Posterior vena cava (tissue), 2 donors: ENCODE data around the gene EP400. TPM values are rescaled to one million over a fixed set of nuclear protein-coding genes. Genes with fewer than 3 reads are reported as not detected.
"Not testable (repeated sequence)": the region's sequence is repeated elsewhere in the genome, so short reads cannot be mapped to it uniquely, and the experiment has no call there.

ENCODE experiments used
- DNase-seq: peaks from one replicate; pipeline ENCODE4 v3.0.0-alpha.2; 2020; ENCODE audit warnings: low spot score
- intact Hi-C, 2 donors: fragments of 100-400 bp; cut with DNase I; formaldehyde crosslinking; loops; one replicate each; pipeline versions ENCODE4 v1.14.1 to v1.14.2; 2022 to 2023
- total RNA-seq, 2 donors: library from RNA; stranded (reverse); fragmentation: NEBNext Ultra II Directional; extraction: Animal tissue kit (Norgen Biotek cat#: 25700); gene quantifications; one replicate each; pipeline ENCODE4 v1.2.1, GENCODE V29; 2021
- donor health status: DM: yes; HTN: yes; CAD: no.
- donor health status: DM: yes; HTN: yes; CAD: no.

EP400 gene
- total RNA-seq, 2 donors from 2014 or later, result 32.6 to 35.2 TPM

DNA sequence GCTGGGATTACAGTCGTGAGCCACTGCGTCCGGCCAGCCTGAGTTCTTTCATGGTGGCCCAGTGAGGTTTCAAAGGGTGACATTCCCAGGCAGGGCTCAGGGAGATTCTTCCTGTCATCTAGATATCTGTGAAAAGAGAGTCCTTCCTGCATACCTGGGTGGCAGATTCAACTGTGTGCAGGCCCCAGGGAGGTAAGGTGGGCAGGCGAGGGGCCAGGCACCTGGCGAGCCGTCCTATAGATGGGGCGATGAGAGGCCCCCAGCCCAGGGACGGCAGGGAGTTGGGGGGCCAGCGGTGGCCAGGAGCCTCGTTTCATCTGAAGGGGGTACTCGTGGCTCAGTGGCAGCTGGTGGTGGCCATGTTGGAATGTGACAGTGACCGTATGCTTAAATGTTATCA is 7.1 kb upstream of the EP400 start:
- DNase-seq, result peak; percentile 56

DNA sequence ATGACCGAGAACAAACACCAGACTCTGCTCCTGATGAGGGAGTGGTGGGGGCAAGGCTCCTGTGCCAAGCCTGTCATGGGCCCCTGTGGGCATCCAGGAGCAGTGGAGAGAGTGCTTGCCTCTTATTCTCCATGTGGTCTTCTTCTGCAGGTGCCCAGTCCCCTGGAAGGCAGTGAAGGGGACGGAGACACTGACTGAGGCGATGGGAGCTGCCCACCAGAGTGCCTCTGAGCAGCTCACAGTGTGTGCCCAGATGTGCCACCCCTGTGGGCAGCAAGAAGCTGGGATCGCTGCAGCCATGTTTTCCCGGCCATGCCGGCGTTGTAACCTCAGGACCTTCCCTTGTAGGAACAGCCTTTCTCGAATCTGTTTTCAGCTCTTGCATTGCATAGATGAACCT is 6.4 kb upstream of the EP400 start:
- peak; percentile 59 for DNase-seq
- intact Hi-C loops, result no loop called here

More for the DNA sequence above, 7.1 kb upstream of the EP400 start:
- intact Hi-C loops, result no loop called here

DNA sequence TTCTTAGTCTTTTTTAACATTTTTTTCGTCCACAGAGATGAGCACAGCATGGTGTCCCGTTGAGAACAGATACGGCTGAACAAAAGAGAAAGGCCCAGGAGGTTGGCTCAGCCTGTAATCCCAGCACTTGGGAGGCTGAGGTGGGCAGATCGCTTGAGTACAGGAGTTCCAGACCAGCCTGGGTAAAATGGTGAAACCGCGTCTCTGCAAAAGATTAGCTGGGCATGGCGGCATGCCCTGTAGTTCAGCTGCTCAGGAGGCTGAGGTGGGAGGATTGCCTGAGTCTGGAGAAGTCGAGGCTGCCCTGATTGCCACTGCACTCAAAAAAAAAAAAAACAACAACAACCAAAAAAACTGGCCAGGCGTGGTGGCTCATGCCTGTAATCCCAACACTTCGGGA is 5.9 kb upstream of the EP400 start:
- DNase-seq, result peak; percentile 34
- intact Hi-C loops, result no loop called here

DNA sequence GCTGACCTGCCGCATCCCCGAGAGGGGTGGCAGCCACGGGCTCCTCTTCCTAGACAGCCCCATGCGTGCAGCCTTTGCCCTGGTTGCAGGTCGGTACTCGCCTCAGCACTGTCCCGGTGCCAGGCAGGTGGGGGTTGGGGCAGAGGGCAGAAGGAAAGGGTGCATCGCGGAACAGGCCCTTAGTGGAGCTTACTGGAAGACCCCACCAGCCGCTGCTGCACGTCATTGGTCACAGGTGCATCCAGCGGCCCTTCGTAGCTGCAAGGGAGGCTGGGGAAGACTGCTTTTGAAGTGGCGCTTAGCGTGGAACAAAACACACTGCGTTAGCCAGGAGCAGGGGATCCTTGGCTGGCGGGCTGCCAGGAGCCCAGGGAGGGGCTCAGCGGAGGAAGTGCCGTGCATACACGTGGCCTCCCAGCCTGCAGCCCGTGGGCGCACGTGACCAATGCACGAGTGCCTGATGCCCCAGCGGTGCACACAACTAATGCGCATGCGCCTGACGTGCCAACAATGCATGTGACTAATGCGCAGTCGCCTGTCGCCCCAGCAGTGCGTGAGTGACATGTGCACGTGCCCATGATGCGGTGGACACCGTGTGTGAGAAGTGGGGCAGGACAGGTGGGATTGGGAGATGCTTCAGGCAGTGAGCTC is 5.0 kb upstream of the EP400 start:
- intact Hi-C loops, result no loop called here
- peak; percentile 78 for DNase-seq

DNA sequence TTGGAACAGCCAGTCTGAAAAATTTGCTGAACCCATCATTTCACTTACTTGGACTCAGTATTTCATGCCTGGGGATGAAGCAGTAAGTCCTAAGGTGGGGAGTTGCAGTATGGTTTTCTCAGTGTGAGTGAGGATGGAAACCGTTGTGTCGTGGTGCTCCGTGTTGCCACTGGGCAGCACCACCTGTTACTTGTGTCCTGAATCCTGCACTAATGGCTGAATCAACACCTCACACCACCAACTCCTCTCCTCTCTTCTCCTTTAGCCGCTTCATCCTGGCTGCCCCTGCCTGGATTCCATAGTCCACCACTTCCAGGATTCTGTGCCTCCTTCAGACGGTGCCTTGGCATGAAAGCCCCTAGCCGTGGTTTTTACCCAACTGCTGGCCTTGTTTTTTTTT is 3.0 kb upstream of the EP400 start:
- intact Hi-C loops, result no loop called here
- peak; percentile 54 for DNase-seq

DNA sequence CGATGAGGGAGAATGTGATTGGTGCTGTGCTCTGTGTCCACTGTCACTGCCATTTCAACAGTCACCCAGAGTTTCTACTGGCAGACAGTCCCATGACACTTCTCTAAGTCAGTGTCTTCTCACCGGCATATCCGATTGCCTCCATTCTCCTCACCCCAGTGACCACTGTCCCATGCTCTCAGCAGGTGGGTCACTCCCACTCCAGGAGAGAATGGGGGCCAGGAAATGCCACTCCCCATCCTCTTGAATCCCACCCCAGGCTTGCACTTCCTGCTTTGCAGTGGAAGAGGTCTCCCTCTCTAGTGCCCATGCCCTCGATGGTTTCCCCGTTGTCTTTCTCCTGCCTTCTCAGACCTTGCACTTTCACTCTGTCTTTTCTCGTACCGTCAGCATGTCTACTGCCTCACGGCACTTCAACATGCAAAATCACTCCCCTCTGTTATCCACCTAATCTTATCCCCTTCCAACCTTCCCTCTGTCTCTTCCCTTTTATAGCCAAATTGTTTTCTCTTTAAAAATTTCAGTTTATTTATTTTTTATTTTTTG is 2.2 kb upstream of the EP400 start:
- peak; percentile 23 for DNase-seq
- intact Hi-C loops, result no loop called here

DNA sequence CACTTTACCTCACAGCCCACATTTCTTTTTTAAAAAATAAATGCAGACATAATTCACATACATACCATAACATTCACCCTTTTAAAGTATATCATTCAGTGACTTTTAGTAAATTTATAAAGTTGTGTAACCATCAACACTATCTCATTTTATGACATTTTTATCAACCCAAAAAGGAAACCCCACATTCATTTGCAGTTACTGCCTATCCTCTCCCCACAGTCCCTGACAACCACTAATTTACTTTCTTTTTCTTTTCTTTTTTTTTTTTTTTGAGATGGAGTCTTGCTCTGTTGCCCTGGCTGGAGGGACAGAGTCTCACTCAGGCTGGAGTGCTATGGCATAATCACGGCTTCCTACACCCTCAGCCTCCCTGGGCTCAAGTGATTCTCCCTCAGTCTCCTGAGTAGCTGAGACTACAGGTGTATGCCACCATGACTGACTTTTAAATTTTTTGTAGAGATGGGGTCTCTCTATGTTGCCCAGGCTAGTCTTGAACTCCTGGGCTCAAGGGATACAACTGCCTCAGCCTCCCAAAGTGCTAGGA is 1.5 kb upstream of the EP400 start:
- intact Hi-C loops, result no loop called here
- DNase-seq, result peak; percentile 7

DNA sequence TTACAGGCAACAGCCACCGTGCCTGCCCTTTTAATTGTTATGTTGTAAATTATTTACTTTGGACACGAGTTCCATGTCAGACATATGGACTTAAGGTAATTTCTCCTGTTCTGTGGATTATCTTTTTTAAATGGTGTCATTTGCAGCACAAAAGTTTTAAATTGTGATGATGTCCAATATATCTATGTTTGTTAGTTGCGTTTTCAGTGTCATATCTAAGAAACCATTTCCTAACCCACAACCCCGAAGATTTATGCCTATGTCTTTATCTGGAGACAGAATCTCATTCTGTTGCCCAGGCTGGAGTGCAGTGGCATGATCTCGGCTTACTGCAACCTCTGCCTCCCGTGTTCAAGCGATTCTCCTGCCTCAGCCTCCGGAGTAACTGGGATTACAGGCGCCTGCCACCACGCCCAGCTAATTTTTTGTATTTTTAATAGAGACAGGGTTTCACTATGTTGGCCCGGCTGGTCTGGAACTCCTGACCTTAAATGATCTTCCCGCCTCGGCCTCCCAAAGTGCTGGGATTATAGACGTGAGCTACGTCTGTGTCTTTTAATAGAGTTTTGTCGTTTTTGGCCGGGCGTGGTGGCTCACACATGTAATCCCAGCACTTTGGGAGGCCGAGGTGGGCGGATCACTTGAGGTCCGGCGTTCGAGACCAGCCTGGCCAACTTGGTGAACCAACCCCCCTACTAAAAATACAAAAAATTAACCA is 870 bp upstream of the EP400 start:
- peak; percentile 83 for DNase-seq
- intact Hi-C loops, result not testable (repeated sequence)

DNA sequence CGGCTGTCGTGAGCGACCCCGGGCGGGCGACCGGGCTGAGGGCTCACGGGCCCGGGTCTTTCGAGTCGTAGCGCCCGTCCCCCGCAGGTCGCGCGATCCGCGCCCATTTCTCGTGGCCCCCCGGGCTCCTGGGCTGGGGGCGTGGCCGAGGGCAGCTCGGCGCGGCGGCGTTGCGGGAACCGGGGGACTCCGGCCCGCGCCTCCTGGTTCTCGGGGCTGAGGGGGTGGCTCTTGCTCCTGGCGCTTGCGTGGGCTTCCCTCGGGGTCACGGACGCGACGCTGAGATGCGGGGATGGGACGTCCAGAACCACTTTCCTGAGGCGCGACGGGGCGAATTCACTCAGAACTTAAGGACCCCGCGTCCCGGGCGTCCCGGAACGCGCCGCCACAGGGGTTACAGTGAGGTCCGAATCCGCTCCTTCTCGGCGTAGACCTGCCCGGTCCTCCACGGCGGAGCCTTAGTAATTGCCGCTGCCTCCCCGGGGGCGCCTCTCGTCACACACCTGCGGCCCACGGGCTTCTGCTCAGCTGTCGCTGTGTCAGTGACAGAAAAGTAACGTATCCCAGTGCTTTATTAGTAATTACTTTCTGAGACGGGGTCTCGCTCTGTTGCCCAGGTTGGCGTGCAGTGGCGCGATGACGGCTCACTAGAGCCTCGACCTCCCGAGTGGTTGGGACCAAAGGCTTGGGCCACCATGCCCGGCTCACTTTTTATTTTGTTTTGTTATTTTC is 606 bp downstream of the EP400 start:
- peak; percentile 87 for DNase-seq
- intact Hi-C loops, result no loop called here

DNA sequence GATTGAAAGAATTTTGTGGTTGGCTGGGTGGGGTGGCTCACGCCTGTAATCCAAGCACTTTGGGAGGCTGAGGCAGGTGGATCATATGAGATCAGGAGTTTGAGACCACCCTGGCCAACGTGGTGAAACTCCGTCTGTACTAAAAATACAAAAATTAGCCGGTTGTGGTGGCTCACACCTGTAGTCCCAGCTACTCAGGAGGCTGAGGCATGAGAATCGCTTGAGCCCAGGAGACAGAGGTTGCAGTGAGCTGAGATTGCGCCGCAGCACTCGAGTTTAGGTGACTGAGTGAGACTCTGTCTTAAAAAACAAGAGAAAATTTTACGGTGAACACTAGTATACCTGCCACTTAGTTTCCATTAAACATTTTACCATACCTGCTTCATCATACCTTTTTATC is 4.1 kb downstream of the EP400 start:
- intact Hi-C loops, result not testable (repeated sequence)
- DNase-seq, result peak; percentile 14

DNA sequence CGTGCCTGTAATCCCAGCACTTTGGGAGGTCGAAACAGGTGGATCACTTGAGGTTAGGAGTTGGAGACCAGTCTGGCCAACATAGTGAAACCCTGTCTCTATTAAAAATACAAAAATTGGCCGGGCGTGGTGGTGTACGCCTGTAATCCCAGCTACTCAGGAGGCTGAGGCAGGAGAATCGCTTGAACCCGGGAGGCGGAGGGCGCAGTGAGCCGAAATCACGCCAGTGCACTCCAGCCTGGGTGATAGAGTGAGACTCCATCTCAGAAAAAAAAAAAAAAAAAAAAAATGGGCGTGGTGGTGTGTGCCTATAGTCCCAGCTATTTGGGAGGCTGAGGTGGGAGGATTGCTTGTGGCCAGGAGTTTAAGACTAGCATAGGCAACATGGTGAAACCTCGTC is 4.7 kb downstream of the EP400 start:
- peak; percentile 5 for DNase-seq
- intact Hi-C loops, result not testable (repeated sequence)

DNA sequence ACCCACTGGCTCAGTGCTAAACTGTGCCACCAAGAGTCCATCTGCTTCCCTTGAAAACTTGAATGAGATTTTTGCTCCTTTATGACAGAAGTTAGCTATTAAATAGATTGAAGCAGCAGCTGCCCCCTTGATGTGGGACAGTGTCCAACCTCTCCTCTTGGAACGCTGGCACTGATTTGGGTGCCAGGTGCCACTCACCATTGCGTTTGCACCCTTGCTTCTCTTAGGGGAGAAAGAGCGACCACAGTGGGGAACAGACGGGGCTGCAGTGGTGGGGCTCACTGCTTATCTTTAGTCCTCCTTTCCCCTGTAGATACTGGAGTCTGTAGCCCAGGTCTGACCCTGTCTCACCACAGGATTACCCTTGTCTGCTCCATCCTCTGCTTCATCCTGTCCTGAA is 9.4 kb downstream of the EP400 start:
- DNase-seq, result peak; percentile 22
- intact Hi-C loops, result no loop called here

DNA sequence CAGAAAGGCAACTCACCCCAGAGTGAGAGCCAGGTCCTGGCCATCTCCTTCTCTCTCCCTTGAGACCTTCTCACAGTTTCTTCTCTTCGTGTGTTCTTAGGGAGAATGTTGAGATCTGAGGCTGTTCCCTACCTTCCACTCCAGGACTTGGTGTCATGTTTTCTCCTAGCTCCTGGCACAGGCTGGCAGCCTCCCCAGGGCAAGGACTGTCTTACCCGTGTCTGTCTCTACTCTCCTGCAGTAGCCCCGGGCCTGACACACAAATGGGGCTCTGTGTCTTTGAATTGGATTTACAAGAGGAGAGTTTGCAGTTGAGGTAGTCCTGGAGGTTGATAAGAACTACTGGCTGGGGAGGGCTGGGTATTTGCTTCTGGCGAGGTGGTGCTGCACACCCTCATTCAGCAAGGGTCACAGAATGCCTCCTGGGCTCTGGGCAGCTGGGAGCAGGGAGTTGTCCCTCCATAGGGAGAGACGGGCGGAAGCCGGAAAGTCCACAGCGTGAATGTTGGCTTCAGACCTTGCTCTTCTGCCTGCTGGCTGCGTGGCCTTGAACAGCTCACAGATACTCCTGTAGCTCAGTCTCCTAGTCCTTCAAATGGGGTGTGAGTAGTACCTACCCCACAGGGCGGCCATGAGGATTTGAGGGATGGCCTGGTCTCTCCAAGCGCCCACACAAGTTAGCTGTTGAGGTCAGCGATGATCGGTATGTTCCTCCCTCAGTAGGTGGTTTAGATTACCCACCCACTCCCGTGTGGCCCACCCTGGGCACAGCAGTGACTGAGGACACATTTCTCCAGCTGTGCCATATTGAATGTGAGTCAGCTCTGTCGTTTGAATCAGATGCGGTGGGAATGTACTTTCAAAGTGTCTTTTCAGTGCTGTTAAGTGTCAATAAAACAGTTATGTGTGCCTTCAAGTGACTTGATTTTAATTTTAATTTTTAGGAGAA is 10.2 kb downstream of the EP400 start:
- DNase-seq, result peak; percentile 56

DNA sequence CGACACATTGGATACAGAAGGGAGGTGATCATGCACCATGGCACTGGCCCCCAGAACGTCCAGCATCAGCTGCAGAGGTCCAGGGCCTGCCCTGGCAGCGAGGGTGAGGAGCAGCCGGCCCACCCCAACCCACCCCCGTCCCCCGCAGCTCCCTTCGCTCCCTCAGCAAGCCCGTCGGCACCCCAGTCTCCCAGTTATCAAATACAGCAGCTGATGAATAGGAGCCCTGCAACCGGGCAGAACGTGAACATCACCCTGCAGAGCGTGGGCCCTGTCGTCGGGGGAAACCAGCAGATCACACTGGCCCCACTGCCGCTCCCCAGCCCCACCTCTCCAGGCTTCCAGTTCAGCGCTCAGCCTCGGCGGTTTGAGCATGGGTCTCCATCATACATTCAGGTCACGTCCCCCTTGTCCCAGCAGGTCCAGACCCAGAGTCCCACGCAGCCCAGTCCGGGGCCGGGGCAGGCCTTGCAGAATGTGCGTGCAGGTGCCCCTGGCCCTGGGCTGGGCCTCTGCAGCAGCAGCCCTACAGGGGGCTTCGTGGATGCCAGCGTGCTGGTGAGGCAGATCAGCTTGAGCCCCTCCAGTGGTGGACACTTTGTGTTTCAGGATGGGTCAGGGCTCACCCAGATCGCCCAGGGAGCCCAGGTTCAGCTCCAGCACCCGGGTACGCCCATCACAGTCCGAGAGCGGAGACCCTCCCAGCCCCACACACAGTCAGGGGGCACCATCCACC is 11.0 kb downstream of the EP400 start:
- DNase-seq, result peak; percentile 24

More for the DNA sequence above, 10.2 kb downstream of the EP400 start:
- intact Hi-C loops, result no loop called here

DNA sequence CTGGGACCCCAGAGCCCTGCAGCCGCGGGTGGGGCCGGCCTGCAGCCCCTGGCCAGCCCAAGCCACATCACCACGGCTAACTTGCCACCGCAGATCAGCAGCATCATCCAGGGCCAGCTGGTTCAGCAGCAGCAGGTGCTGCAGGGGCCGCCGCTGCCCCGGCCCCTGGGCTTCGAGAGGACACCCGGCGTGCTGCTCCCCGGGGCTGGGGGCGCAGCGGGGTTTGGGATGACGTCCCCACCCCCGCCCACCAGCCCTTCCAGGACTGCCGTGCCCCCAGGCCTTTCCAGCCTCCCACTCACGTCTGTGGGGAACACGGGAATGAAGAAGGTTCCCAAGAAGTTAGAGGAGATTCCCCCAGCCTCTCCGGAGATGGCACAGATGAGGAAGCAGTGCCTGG is 11.6 kb downstream of the EP400 start:
- DNase-seq, result peak; percentile 13
- intact Hi-C loops, result not testable (repeated sequence)

More for the DNA sequence above, 11.0 kb downstream of the EP400 start:
- intact Hi-C loops, result not testable (repeated sequence)

DNA sequence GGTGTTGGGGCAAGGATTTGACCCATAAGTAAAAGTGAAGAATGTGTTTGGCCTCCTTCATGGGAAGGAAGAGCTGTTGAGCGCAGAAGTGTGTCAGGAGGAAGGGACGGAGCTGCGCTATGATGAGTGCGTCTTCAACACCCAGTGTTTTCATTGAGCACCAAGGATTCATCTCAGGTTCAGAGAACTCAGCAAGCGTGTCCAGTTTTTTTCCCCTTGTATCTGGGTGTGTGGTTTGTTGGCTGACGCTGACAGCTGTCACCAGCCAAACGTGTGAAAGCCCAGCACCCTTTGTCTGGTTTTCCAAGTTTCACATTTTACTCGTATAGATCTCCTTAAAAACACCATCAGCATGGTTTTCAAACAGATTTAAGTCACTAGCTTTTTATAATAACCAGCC is 12.3 kb downstream of the EP400 start:
- DNase-seq, result peak; percentile 9
- intact Hi-C loops, result no loop called here

DNA sequence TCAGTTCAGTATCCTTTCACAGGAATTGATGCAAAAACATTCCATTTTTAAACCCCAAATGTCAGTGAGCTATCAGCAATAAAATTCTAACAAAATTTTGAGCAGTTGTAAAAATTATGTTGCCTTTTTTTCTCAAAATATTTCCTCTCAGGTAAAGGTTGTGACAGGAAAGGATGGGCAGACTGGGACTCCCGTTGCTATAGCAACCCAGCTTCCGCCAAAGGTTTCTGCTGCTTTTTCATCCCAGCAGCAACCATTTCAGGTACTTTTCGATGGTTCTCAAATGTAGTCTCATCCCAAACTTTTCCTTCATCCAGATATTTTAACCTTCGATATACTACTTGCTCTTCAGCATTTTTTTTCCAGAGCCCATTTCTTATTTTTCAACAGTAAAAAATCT is 13.6 kb downstream of the EP400 start:
- peak; percentile 7 for DNase-seq
- intact Hi-C loops, result no loop called here

DNA sequence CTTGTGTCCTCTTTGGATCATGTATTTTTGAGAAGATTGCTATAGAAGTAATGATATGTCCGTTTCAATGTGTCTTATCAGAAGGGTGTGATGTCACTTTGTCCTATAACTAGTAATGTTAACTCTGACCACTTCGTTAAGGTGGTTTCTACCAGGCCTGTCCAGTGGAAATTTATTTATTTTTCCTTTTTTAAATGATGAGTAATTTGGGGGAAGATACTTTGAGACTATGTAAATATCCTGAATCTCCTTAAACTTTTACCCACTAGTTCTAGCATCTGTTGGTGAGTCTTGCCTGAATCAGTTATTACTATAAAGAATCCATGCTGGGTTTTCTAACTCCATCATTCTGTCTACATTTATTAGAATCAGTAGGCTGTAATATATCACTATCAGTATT is 15.3 kb downstream of the EP400 start:
- intact Hi-C loops, result no loop called here
- no peak for DNase-seq
